Muscle of leg (tissue), 11 donors: ENCODE results near the gene FOXL1. TPM values are rescaled to one million over a fixed set of nuclear protein-coding genes. Genes with fewer than 3 reads are reported as not detected.

Source experiments
- DNase-seq: peaks from one replicate; pipeline ENCODE4 v3.0.0; 2013
- H3K27ac ChIP-seq: one replicate; pipeline ENCODE4 v1.5.1; 2013; ENCODE audit warnings: mild to moderate bottlenecking, low read length, control low read depth
- H3K27me3 ChIP-seq: one replicate; pipeline ENCODE4 v1.6.1; 2013; ENCODE audit warnings: low read length; ENCODE audit not compliant: control insufficient read depth, insufficient read depth
- H3K36me3 ChIP-seq: one replicate; pipeline ENCODE4 v1.6.1; 2013; ENCODE audit warnings: low read length; ENCODE audit not compliant: control insufficient read depth, insufficient read depth
- H3K4me1 ChIP-seq: one replicate; pipeline ENCODE4 v1.6.1; 2013; ENCODE audit warnings: low read length; ENCODE audit not compliant: control insufficient read depth, insufficient read depth
- H3K4me3 ChIP-seq: one replicate; pipeline ENCODE4 v1.5.1; 2013; ENCODE audit warnings: low read length, control low read depth
- H3K9me3 ChIP-seq: replicated peaks from 2 replicates; pipeline ENCODE4 v1.6.1; 2013; ENCODE audit warnings: low read depth, low read length; ENCODE audit not compliant: control insufficient read depth
- WGBS: methylation state at CpG from one replicate; pipeline ENCODE4 v1.1.5; 2013; ENCODE audit warnings: missing lambda C conversion rate; ENCODE audit not compliant: insufficient coverage; 5-methylcytosine and 5-hydroxymethylcytosine counted together
- polyA plus RNA-seq, 8 donors: library from polyadenylated mRNA; unstranded; fragments of 120-200 nt; gene quantifications; one replicate each; pipeline versions ENCODE4 v1.2.1 to v1.2.3, GENCODE V29; 2013; ENCODE audit warnings: inconsistent platforms in 1 of 8, low replicate concordance in 1 of 8; ENCODE audit not compliant: insufficient read length in 8 of 8, insufficient read depth in 1 of 8
- total RNA-seq: library from RNA; stranded (reverse); fragments of 120-200 nt; gene quantifications from one replicate; pipeline ENCODE4 v1.2.4, GENCODE V29; 2013

The FOXL1 gene
- total and polyA plus RNA-seq, 9 donors, result 0.19 to 0.82 (median 0.40) TPM

DNA sequence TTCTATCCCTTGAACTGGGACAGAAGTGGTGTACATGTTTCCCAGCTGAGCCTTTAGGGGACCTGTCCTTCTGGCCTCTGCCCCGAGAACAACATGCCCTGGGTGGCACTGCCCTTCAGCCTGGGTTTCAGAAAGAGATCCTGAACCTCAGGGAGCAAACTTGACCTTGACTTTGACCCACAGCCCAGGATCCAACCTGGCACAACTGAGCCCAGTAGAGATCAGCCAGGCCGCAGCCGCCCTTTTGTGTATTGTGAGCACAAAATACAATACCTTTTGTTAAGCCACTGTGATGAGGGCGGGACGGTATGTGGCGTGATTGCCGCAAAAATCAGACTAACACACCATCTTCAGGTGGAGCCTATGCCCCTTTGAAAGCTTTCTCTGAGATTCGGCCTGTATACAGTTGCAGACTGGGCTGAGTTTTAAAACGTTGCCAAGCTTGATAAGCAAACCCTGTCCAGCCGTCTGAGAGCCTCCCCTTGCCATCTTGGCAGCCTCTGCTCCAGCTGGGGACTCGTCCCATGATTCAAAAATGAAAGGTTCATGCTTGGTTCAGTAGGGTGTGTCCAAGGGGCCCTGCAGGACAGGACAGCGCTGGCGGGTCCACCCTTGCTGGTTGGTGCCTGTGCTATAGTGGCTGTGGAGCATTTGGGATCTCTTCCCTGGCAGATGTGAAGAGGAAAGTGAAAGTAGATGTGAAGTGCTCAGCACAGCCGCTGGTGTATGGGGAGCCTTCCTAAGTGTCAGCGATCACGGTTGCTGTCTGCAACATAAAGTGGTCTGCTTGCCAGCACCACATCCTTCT lies 40.3 kb downstream of the FOXL1 start:
- no peak for DNase-seq
- H3K27me3 ChIP-seq, result peaks cover 23% of the 10 kb centered on the region
- 79% methylated on average over 16 of the region's 16 CpGs for WGBS
- no peak overlapping the region for H3K4me3 ChIP-seq
- H3K9me3 ChIP-seq, result no peaks in the 10 kb centered on the region
- no peaks in the 10 kb centered on the region for H3K36me3 ChIP-seq
- H3K27ac ChIP-seq, result no peak overlapping the region
- H3K4me1 ChIP-seq, result peaks cover 3% of the 10 kb centered on the region

DNA sequence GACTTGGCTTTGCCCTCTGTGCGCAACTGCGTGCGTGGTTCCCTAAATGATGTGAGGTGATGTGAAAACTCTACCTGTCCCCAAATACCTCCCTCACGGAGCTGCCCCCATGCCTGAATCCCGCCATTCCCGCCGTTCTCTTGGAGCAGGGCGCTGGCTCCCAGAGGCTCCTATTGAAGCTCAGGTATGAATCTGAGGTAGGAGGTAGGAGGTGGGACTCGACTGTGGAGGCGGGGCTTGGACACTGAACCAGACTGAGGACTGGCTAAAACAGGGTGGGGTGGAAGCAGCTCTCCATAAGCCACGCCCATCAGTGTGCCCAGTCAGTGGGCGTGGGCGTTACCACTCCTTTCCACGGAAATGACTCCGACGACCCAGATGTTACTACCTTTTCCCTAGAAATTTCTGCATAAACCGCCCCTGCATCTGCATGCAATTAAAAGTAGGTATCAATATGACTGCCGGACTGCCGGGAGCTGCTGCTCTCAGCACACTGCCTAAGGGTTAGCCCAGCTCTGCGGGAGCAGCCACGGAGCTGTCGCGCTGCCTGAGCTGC lies 41.0 kb downstream of the FOXL1 start:
- H3K27me3 ChIP-seq, result peaks cover 25% of the 10 kb centered on the region
- DNase-seq, result no peak
- H3K4me3 ChIP-seq, result no peak overlapping the region
- WGBS, result 73% methylated on average over 12 of the region's 23 CpGs
- no peak overlapping the region for H3K27ac ChIP-seq
- H3K9me3 ChIP-seq, result no peaks in the 10 kb centered on the region
- no peaks in the 10 kb centered on the region for H3K36me3 ChIP-seq
- H3K4me1 ChIP-seq, result peaks cover 3% of the 10 kb centered on the region

DNA sequence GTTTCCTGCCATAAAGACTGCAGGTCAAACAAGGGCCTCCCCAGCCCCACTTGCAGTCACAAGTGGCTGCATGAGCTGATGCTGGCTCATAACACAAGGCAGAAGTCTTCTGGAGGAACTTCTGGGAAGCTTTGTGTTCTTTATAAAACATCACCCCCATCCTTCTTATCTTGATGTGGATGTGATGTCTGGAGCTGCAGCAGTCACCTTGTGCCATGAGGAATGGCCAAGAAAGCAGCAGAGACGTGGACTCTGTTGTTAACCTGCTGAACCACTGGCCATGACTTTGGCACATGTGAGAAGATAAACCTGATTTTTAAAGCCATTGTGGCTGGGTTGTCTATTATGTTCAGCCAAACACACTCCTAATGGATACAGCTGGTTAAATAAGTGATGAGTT lies 41.8 kb downstream of the FOXL1 start:
- no peaks in the 10 kb centered on the region for H3K36me3 ChIP-seq
- H3K27me3 ChIP-seq, result peaks cover 21% of the 10 kb centered on the region
- H3K27ac ChIP-seq, result no peak overlapping the region
- WGBS, result no CpG with 5 or more reads among the region's 1 CpG
- no peaks in the 10 kb centered on the region for H3K9me3 ChIP-seq
- no peak for DNase-seq
- peaks cover 3% of the 10 kb centered on the region for H3K4me1 ChIP-seq
- no peak overlapping the region for H3K4me3 ChIP-seq

DNA sequence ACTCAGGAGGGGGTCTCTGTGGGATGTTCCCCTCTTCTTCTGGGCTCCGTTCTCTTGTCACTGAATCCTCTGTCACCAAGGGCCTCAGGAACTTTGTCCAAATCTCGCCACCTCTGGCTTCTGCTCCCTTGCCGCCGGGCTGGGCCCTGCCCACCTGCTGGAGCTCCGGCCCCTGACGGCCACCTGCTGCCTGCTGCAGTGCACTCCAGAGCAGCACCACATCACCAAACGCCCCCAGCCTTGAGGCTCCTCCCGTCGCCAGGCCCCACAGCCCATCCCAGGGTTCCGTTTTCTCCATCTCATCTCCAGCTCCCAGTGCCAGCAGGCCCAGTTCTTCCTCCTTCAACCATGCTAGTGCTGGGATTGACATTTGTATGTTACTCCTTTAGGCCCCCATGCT lies 43.6 kb downstream of the FOXL1 start:
- WGBS, result 80% methylated on average over 7 of the region's 10 CpGs
- Histone ChIP-seq H3K9me3 (no peaks in the 10 kb centered on the region), H3K27ac (no peak overlapping the region), H3K4me3 (no peak overlapping the region), H3K4me1 (peaks cover 3% of the 10 kb centered on the region), H3K36me3 (no peaks in the 10 kb centered on the region), H3K27me3 (peaks cover 20% of the 10 kb centered on the region)
- no peak for DNase-seq

DNA sequence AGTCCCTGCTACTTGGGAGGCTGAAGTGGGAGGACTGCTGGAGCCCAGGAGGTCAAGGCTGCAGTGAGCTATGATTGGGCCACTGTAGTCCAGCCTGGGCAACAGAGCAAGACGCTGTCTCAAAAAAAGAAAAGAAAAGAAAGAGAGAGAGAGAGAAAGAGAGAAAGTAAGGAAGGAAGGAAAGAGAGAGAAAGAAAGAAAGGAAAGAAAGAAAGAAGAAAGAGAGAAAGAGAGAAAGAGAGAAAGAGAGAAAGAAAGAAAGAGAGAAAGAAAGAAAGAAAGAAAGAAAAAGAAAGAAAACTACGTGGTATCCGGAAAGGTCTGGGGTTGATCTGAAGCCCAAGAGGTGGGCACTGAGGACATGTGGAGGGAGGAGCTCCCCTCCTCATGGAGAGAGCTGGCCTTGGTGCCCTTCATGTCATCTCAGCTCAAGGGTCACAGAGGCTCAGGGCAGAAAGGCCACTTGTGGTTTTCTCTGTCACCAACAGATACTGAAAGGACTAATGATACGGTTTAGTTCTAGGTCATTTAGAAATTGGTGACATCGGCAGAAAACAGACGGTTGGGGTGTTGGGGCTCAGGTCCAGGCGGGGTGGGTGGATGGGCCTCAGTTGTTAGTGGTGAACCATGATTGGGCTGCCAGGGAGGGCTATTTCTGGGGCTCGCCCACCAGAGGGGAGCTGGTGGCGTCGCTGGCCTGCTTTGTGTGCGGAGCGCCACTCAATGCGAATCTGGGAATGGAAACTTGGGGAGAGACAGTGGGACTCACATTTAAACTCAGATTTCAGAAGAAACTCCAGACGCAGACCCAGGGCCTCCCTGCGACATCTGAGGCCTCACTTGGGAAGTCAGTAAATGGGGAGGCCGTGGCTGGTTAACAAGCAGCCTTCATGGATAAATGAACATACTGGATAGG lies 44.6 kb downstream of the FOXL1 start:
- Histone ChIP-seq H3K27me3 (peaks cover 21% of the 10 kb centered on the region), H3K36me3 (no peaks in the 10 kb centered on the region), H3K4me1 (peaks cover 3% of the 10 kb centered on the region), H3K27ac (no peak overlapping the region), H3K9me3 (no peaks in the 10 kb centered on the region), H3K4me3 (no peak overlapping the region)
- no peak for DNase-seq
- 92% methylated on average over 16 of the region's 16 CpGs for WGBS

DNA sequence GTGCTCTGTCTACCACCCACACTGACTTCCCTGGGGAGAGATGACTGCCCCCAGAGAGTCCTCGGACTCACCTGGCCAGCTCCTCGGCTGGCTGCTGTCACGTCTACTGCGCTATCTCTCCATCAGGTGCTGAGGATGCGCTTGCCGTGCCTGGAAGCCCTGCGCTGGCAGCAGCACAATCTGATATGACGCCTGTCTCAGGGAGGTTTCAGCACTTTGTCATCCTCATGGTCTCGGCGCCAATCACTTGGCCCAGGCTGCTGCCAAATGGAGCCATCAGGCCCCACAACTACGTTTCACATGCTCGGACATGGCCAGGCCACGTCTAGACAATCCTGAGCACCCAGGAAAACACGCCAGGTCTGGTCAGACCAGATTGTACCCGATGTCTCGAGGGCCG lies 46.7 kb downstream of the FOXL1 start:
- no peaks in the 10 kb centered on the region for H3K36me3 ChIP-seq
- no peak for DNase-seq
- H3K4me3 ChIP-seq, result no peak overlapping the region
- peaks cover 15% of the 10 kb centered on the region for H3K27me3 ChIP-seq
- WGBS, result 80% methylated on average over 17 of the region's 17 CpGs
- no peak overlapping the region for H3K27ac ChIP-seq
- H3K9me3 ChIP-seq, result no peaks in the 10 kb centered on the region
- H3K4me1 ChIP-seq, result no peaks in the 10 kb centered on the region

DNA sequence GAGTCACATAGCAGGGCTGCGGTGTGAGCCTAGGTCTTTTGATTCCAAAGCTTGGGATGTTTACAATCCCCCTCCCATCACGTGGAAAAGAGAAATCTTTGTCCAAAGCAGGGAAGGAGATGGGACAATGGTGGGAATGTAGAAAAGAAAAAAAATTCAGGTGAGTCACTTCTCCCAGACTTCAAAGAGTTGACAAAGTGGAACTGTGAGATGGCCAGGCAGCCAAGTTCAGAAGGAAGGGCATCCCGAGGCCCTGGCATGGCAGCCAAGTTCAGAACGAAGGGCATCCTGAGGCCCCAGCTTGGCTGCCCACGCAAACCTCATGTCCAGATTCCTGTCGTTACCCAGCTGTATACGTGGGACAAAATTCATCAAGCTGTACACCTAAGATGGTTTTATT lies 47.5 kb downstream of the FOXL1 start:
- H3K4me1 ChIP-seq, result no peaks in the 10 kb centered on the region

DNA sequence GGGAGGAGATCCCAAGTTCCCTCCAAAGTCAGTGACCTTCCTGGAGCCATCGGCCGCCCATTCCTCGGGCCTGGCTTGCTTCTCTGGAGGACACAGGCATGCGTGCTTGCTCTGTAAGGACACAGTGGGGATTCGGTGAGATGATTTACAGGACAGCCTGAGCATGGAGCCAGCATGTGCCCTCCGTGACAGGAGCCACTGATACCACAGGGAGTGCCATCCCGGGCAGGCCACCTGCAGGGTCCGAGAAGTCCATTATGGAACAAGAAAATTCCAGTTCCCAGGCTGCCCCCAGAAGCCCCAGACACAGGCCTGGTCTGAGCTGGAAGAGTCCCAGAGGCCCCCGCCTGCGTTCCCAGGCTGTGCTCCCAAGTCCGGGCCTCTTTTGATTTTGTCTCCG lies 47.9 kb downstream of the FOXL1 start:
- peaks cover 18% of the 10 kb centered on the region for H3K27me3 ChIP-seq

More for the DNA sequence above, 47.5 kb downstream of the FOXL1 start:
- no peak for DNase-seq
- 80% methylated on average over 1 of the region's 7 CpGs for WGBS
- Histone ChIP-seq H3K4me3 (no peak overlapping the region), H3K9me3 (no peaks in the 10 kb centered on the region), H3K36me3 (no peaks in the 10 kb centered on the region), H3K27ac (no peak overlapping the region), H3K27me3 (peaks cover 19% of the 10 kb centered on the region)

DNA sequence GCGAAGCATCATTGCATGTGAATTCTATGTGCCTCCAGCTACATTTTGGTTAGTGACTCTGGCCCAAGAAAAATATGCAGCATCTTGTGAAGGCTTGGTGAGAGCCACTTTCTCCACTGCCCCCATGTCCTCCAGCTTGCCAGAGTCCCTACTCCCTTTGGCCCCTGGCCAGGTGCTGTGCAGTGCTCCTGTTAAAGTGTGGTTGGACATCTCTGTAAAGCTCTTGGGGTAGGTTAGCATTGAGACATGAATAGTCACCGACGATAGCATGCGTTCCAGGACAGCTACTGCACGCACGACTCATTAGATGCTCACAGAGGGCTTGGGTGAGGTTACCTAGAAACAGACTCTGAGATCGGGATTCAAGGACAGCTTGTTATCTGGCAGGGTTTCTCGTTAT lies 48.6 kb downstream of the FOXL1 start:
- Histone ChIP-seq H3K9me3 (no peaks in the 10 kb centered on the region), H3K4me3 (no peak overlapping the region), H3K36me3 (no peaks in the 10 kb centered on the region), H3K27me3 (peaks cover 15% of the 10 kb centered on the region), H3K4me1 (no peaks in the 10 kb centered on the region), H3K27ac (no peak overlapping the region)
- no peak for DNase-seq
- 95% methylated on average over 8 of the region's 8 CpGs for WGBS

More for the DNA sequence above, 47.9 kb downstream of the FOXL1 start:
- no peaks in the 10 kb centered on the region for H3K9me3 ChIP-seq
- no peaks in the 10 kb centered on the region for H3K4me1 ChIP-seq
- H3K27ac ChIP-seq, result no peak overlapping the region
- H3K36me3 ChIP-seq, result no peaks in the 10 kb centered on the region
- no peak overlapping the region for H3K4me3 ChIP-seq
- 74% methylated on average over 12 of the region's 12 CpGs for WGBS
- DNase-seq, result no peak

DNA sequence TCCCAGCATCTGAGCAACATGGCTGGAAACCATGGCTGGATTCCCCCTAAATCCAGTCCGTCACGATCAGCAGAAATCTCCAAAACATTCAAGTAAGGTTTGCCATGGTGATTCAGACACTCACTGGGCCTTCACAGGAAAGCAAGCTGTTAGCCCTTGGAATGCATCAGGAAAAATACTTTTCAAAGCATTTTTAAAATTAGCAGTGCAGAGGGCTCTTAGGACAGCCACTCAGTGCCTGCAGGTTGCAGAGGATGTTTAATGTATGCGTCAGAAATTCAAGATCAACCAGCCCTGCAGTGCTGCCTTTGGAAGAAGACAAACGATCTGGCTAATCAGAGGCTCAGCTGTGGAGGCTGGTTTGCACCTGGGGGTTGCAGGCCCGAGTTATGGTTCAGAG lies 50.3 kb downstream of the FOXL1 start:
- H3K27me3 ChIP-seq, result peaks cover 10% of the 10 kb centered on the region
- DNase-seq, result no peak
- no peaks in the 10 kb centered on the region for H3K4me1 ChIP-seq
- no peak overlapping the region for H3K4me3 ChIP-seq
- H3K27ac ChIP-seq, result no peak overlapping the region
- no peaks in the 10 kb centered on the region for H3K36me3 ChIP-seq
- 47% methylated on average over 4 of the region's 5 CpGs for whole genome bisulfite sequencing
- H3K9me3 ChIP-seq, result no peaks in the 10 kb centered on the region
